IPS-18c (cell line): ENCODE data around the gene TMPRSS15.

Experiments used
- H3K4me3 ChIP-seq: 2 replicates; pipeline ENCODE4 v1.7.0; 2013; ENCODE audit warnings: low read depth, mild to moderate bottlenecking, low read length, moderate library complexity; ENCODE audit not compliant: insufficient read depth
- H3K9me3 ChIP-seq: one replicate; pipeline ENCODE4 v1.6.1; 2013; ENCODE audit warnings: mild to moderate bottlenecking, low read length, moderate library complexity; ENCODE audit not compliant: control insufficient read depth, insufficient read depth

Gene TMPRSS15

DNA sequence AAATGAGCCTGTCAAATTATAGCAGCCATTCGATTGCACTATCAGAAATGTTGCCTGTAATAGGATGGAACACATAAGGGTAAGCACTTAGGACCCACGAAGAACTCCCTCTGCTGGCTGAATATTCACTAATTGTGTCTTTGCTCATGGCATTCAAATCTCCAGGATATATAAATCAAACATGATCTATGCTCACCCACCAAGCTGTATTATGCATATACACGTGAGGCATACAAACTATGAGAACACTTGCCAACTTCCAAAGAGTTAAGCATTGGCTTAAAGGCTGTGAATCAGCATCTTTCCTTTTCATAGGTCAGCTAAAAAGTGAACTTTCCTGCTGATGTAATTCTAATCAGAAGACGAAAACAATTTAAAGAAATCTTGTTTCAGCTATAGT lies 34.5 kb downstream of the TMPRSS15 start:
- no peak overlapping the region for H3K4me3 ChIP-seq
- no peaks in the 10 kb centered on the region for H3K9me3 ChIP-seq

DNA sequence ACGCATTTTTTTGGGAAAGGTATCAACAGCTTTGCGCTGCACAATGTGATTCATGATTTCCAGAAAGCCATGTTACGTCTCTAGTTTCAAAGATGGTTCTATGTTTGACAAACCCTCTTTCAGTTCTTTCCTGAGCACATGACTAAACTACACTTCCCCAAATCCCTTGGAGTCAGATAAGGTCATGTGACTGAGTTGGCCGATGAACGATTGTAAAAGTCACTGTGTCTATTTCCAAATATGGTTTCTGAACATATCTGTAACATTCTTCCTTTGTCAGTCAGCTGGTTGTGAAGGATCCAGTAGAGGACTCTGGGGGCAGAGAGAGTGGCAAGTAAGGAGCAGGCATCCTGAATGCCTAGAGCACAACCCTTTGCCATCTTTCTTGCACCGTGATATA lies 35.4 kb downstream of the TMPRSS15 start:
- Histone ChIP-seq H3K9me3 (no peaks in the 10 kb centered on the region), H3K4me3 (no peak overlapping the region)

DNA sequence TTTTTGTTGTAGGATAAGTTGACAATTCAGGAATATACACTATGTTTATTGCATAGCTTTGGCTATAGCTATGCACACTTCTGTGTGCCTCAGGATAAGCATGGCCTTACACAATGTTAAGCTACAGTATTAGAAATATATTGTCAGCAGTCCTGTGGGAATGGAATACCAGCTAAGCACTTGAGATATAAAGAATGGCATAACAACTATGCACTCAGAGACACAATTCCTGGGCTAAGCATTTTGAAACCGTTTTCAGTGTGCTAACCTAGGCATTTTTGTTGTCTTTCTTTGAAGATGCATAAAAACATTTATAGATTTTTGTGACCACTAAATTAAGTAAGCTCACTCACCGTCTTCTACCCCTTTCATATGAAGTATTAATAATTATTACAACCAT lies 46.8 kb downstream of the TMPRSS15 start:
- Histone ChIP-seq H3K9me3 (no peaks in the 10 kb centered on the region), H3K4me3 (no peak overlapping the region)

DNA sequence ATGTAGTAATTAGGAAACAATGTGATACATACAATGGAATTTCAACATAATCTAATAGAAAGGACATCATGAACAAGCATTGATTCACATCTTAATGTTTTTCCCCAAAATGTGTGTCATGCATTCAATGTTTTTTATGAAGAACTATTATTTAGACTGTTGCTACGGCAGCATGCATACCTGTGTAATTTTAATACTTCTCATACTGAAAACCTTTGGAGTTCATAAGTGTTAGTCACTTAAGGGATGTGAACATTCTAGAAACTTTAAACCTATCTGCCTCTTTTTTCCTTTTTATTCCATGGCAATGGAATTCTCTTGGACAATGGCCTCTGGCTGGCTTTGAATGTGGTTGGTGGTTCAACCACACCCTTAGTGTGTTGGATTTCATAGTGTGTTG lies 48.6 kb downstream of the TMPRSS15 start:
- Histone ChIP-seq H3K9me3 (no peaks in the 10 kb centered on the region), H3K4me3 (no peak overlapping the region)

DNA sequence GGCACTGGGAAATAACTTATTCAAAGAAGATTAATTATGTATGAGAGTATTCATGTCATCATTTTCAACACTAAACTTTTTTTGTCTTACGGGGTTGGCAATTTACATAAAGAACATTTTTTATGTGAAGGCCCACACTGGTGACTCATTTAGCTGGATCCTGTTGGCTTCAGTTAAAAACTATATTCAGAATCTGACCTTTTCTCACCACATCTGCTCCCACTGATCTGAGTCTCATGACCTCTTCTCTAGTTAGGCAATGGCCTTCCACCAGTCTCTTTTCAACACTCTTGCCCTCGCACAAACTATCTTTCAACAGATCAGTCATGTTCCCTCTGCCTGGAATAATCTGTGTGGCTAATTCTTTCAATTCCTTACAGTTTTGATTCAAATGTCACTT lies 53.4 kb downstream of the TMPRSS15 start:
- no peaks in the 10 kb centered on the region for H3K9me3 ChIP-seq
- no peak overlapping the region for H3K4me3 ChIP-seq

DNA sequence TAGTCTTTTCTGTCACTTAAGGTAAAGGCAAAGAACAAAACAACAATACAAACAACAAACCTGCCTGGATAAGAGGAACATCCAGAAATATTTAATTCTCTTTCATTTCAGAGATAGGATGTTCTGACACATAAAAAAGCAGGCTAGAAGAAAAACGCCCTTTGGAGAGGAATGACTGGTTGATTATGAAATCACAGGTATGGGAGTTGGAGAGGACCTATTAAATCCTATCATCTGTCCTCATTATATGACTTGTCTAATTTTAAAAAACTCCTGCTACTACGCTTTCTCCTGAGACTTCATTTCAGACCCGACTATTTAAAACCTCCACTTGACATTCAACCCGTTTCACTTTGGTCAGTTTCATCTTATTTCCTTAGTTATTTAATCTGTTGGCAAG lies 54.1 kb downstream of the TMPRSS15 start:
- no peak overlapping the region for H3K4me3 ChIP-seq
- no peaks in the 10 kb centered on the region for H3K9me3 ChIP-seq

DNA sequence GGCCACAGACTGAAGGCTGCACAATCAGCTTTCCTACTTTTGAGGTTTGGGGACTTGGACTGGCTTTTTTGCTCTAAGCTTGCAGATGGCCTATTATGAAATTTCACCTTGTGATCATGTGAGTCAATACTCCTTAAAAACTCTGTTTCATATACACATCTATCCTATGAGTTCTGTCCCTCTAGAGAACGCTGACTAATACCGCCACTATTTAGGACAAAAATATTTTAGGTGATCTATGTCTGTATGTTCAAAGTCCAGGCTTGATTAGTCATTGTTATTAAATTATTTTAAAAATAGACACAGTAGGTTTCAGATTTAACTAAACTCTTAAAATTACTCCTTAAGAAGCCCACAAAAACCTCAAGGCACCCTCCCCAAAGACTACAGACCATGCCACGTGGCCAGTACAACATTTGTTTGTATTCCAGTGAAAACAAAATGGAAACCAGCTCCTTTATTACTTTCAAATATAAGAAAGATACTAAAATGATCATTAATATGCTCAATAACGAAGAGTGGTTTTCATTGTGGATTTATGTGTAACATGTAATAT lies 63.1 kb downstream of the TMPRSS15 start:
- no peaks in the 10 kb centered on the region for H3K9me3 ChIP-seq
- no peak overlapping the region for H3K4me3 ChIP-seq

DNA sequence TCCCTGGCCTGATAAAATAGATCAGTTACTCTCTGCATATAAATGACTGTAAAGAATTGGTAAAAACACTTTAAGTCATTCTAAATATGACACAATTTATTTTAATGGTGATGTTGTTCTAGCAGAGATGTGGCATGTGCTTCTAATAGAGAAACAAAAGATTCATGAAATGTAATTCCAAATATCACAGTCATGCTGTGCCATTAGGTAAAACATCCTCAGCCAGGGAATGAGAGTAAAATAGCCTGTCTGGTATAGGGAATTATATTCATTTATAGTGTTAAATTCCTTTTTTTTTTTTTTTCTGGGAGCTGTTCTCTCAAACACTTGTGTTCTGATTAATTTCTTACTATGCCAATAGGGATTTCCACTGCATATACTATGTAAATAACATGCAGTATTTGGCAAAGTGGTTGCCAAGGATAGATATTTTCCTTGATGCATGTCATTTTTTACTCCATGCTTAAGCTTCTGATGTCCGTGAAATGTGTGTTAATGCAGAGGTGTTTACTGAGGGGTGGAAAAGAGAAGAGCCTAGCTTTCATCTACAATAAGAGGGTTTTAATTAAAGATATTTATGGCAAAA lies 67.8 kb downstream of the TMPRSS15 start:
- Histone ChIP-seq H3K9me3 (no peaks in the 10 kb centered on the region), H3K4me3 (no peak overlapping the region)

DNA sequence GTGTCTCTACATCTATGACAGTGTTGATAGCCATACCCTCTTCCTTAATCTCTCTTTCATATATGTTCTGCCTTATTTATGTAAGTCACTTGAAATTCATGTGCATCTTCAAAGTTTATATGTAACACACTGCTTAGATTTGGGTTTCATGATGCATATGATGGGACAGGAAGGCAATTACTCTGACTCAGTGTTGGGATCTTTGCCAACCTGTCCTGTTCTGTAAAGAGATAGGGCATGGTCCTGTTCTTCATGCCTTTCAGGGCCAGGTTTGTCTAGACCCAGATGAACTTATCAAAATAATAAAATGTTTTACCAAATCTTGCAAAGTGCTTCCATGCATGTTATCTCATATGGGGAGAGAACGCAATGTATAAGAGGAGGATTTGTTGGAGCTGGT lies 69.5 kb downstream of the TMPRSS15 start:
- H3K4me3 ChIP-seq: no peak overlapping the region
- H3K9me3 ChIP-seq: no peaks in the 10 kb centered on the region

DNA sequence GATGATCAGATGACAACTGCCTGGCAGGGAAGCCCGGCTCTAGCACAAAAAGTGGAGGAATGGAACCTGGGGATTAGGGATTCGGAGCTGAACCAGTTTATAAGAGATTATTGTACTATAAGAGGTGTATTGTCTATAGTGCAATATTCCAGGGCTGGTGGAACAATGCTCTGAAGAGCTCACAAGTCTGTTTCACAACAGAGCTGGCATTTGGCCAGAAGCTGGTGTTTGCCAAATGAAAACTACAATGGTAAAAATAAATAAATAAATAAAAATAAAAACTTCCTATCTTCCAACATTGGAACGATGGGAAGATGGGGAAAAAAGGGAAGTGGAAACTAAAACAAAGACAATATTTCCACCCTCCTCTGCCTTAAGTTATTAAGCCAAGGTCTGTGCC lies 85.4 kb downstream of the TMPRSS15 start:
- Histone ChIP-seq H3K9me3 (no peaks in the 10 kb centered on the region), H3K4me3 (no peak overlapping the region)

DNA sequence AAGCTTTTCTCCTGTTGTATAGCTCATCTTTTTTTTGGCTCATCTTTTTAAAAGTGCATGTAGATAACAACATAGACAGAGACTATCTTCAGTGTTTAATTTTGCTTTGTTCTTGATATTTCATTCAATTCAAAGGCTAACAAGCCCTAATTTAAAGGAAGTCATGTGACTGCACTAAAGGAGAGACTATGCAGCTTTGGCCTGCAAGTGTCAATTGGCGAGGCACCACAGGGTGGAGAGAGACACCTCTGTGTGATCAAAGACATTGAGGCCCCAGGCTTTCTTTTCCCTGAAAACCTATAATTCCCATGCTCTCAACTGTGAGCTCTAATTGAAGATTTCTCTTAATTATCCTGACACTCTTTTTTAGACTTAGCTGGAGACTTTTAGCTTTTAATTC lies 105.4 kb downstream of the TMPRSS15 start:
- H3K4me3 ChIP-seq: no peak overlapping the region
- H3K9me3 ChIP-seq: no peaks in the 10 kb centered on the region

DNA sequence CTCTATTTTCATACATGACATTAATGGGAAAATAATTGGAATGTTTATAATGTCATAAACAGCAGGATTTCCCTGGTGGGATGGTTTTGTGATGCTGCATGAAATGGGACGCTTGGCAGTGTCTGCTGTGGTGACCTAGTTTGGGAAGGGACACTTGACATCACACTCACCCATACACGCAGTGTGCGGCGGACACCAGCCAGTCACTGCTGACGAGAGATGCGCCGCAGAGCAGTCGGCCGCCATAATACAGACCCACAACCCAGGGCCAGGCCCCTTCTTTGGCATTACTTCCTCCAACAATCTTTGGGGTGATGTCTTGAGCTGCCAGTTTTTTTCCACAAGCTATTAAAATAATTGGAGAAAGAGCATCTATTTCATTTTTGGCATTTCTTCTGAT lies 109.5 kb downstream of the TMPRSS15 start:
- Histone ChIP-seq H3K4me3 (no peak overlapping the region), H3K9me3 (no peaks in the 10 kb centered on the region)

DNA sequence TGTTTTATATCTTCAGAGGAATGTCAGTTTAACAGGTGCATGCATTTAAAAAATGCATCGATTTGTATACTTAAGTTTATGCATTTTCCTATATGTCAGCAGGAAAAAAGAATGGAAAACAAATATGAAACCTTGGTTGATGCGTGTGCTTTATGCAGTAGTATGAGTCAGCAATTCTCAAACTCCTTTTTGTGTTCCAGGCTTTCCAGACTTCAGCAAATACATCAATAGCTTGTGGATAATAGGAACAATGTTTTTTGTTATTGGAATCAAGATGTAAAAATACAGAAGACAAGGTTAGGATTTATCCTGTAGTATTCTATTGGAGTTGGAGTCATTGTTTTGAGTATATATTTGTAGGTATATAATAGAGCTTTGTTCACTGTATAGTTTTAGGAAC lies 113.7 kb downstream of the TMPRSS15 start:
- H3K4me3 ChIP-seq: no peak overlapping the region
- no peaks in the 10 kb centered on the region for H3K9me3 ChIP-seq

DNA sequence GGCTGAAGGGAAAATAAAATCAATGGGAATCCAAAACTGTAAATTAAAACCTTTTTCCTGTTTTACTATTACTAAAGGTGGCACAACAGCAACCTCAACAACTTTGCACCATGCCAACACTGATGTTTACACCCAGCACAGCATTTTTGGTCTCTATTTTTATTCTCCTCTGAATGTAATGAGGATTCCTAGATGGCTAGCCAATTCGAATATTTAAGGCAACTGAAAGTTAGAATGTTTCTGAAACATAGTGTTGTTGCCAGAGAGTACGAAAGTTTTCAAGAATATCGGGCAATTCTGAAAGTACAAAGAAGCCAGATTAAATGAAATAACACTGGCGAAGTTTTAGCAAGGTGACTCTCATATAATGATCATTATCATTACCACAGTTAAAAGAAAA lies 118.2 kb downstream of the TMPRSS15 start:
- H3K4me3 ChIP-seq: no peak overlapping the region

DNA sequence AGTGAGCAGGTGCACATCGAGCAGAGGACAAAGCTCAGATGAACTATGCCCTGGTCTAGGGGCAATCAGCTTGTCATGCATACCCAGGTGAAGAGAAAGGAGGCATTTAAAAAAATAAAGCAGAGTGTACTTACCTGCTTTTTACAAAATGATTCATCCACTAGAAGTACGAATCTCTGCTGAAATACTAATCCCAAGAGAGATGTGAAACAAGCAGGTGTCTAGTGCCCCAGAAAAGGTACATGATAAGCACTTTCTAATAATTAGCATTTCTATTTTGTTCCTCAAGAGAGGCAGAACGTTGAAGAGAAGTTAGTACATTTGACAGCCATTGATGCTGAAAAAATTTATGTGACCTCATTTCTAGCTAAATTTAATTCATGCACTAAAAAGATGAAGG lies 127.8 kb downstream of the TMPRSS15 start:
- Histone ChIP-seq H3K9me3 (no peaks in the 10 kb centered on the region), H3K4me3 (no peak overlapping the region)

More for the DNA sequence above, 118.2 kb downstream of the TMPRSS15 start:
- no peaks in the 10 kb centered on the region for H3K9me3 ChIP-seq

DNA sequence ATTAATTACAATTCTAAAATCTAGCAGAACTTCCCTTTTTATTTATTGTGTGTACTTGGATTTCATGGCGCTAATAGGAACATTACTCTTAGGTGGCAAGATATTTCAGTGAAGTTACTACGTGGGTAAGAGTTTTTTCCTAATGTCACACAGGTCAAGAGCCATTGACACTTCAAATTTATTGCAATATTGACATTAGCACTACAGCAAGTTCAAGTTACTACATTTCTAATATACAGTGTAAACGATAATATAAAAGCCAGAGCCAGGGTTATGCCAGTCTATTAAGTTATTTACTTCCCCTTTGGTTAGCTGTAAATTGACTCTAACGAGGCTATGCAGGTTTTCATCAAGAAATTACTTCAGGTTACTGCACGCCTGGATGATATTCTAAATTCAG lies 129.2 kb downstream of the TMPRSS15 start:
- H3K9me3 ChIP-seq: no peaks in the 10 kb centered on the region
- no peak overlapping the region for H3K4me3 ChIP-seq

DNA sequence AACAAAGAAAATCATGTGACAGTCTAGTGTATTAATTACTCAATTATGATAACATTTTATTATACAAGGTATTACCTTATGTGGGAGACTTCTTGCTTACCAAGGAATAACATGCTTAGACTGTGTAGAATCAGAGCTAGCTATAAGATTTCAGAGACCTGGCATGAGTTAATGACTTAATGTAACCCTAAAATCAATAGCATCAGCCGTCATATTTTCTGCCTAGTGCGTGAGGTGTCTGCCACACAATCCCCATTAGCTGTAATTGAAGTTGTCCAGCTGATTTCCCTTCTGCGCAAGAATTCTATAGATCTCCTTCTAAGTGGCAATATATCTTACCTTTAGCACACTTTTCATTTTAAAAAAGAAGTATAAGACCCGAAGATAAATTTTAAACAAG lies 130.2 kb downstream of the TMPRSS15 start:
- no peak overlapping the region for H3K4me3 ChIP-seq

DNA sequence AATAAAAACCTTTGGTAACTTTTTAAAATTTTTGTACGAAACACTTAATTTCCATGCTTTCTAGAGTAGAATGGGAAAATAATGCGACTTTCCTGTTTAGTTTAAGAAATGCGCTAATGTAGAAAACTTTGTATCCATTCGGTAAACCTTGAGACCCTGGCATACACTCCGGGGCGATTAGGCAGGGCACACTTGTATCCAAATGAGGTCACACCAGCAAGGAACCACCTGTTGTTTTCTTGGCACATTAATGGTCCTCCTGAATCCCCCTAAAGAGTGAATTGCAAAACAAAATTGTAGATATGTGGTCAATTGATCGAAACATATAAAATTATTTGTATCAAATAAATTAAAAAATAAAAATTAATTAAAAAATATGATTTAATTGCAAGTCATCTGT lies 133.7 kb downstream of the TMPRSS15 start:
- Histone ChIP-seq H3K4me3 (no peak overlapping the region), H3K9me3 (no peaks in the 10 kb centered on the region)

More for the DNA sequence above, 130.2 kb downstream of the TMPRSS15 start:
- no peaks in the 10 kb centered on the region for H3K9me3 ChIP-seq

DNA sequence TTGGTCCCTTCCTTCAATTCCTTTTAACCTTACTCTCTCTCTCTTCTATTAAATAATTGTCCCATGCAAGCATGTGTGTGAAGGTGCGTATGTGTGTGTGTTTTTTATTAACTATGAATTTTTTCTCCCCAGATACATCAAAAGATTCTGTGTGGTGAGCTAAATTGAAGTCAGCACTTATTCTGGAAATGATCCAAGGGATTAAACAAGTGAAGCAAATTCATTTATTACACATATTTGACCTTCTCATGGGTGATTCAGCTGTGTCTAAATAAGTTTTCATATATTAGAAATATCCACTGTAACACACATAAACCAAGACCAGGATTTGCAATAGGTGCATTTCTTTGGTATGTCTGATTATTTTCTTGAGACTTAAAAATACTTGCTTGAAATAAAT lies 134.7 kb downstream of the TMPRSS15 start:
- Histone ChIP-seq H3K9me3 (no peaks in the 10 kb centered on the region), H3K4me3 (no peak overlapping the region)
